HFFc6 (cell line): ENCODE results near the gene GNGT1. TPM values are rescaled to one million over a fixed set of nuclear protein-coding genes. Genes with fewer than 3 reads are reported as not detected.

ENCODE experiments used
- DNase-seq: peaks from one replicate; pipeline ENCODE4 v3.0.0-alpha.2; 2018
- H3K27ac Mint-ChIP-seq: 2 replicates; pipeline ENCODE4 v1.8.0; 2020; ENCODE audit warnings: mild to moderate bottlenecking, mixed read lengths
- H3K27me3 Mint-ChIP-seq: 2 replicates; pipeline ENCODE4 v1.8.0; 2021; ENCODE audit warnings: mild to moderate bottlenecking, moderate library complexity, mixed read lengths; ENCODE audit not compliant: insufficient read depth
- H3K36me3 Mint-ChIP-seq: 2 replicates; pipeline ENCODE4 v1.8.0; 2021; ENCODE audit warnings: low read depth, mixed read lengths
- H3K4me1 Mint-ChIP-seq: 2 replicates; pipeline ENCODE4 v1.8.0; 2020; ENCODE audit warnings: low read depth, mixed read lengths
- H3K4me3 Mint-ChIP-seq: 2 replicates; pipeline ENCODE4 v1.8.0; 2020; ENCODE audit warnings: mild to moderate bottlenecking, moderate library complexity, mixed read lengths
- H3K9me3 Mint-ChIP-seq: 2 replicates; pipeline ENCODE4 v1.8.0; 2020; ENCODE audit warnings: mild to moderate bottlenecking, mixed read lengths
- total RNA-seq, 6 experiments: library from RNA; stranded (reverse); fragmentation: NEBNext Ultra II Directional; extraction: Animal tissue kit (Norgen Biotek cat#: 25700); gene quantifications; 2 replicates in 1 of 6; 3 replicates in 5 of 6; pipeline ENCODE4 v1.2.3, GENCODE V29; 2021
- TF ChIP-seq, protein P1 (sequence below): fragments of 200-600 bp; sonication (generic); IDR thresholded peaks from 2 replicates; pipeline ENCODE4 v1.5.0; 2021; ENCODE audit warnings: antibody characterized with exemption, mild to moderate bottlenecking

The GNGT1 gene
- total RNA-seq, 6 experiments from 2014 or later = not detected

DNA sequence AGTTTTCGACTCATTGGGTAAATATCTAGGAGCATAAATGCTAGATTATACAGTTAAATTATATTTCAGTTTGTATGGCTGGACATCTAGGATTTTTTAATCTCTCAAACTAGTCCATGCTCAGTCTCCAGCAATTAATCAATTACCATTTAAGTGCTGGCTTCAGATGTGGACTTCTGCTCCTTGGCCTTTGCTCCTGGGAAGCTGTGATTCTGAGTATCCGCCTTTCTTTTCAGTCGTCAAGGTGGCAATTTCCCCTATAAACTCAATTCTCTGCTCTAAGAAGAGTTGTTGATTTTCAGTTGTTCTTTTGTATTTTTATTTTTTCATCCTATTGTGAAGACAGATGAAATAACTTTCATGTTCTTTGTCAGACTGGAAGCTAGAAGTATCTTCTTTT is 39.5 kb upstream of the GNGT1 start:
- peaks cover 8% of the 10 kb centered on the region for H3K27me3 Mint-ChIP-seq
- H3K4me1 Mint-ChIP-seq = no peaks in the 10 kb centered on the region
- no peaks in the 10 kb centered on the region for H3K36me3 Mint-ChIP-seq
- H3K4me3 Mint-ChIP-seq = no peak overlapping the region
- no peak for DNase-seq
- no peak overlapping the region for H3K27ac Mint-ChIP-seq
- TF ChIP-seq, protein P1, sequence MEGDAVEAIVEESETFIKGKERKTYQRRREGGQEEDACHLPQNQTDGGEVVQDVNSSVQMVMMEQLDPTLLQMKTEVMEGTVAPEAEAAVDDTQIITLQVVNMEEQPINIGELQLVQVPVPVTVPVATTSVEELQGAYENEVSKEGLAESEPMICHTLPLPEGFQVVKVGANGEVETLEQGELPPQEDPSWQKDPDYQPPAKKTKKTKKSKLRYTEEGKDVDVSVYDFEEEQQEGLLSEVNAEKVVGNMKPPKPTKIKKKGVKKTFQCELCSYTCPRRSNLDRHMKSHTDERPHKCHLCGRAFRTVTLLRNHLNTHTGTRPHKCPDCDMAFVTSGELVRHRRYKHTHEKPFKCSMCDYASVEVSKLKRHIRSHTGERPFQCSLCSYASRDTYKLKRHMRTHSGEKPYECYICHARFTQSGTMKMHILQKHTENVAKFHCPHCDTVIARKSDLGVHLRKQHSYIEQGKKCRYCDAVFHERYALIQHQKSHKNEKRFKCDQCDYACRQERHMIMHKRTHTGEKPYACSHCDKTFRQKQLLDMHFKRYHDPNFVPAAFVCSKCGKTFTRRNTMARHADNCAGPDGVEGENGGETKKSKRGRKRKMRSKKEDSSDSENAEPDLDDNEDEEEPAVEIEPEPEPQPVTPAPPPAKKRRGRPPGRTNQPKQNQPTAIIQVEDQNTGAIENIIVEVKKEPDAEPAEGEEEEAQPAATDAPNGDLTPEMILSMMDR = no peak
- no peaks in the 10 kb centered on the region for H3K9me3 Mint-ChIP-seq

DNA sequence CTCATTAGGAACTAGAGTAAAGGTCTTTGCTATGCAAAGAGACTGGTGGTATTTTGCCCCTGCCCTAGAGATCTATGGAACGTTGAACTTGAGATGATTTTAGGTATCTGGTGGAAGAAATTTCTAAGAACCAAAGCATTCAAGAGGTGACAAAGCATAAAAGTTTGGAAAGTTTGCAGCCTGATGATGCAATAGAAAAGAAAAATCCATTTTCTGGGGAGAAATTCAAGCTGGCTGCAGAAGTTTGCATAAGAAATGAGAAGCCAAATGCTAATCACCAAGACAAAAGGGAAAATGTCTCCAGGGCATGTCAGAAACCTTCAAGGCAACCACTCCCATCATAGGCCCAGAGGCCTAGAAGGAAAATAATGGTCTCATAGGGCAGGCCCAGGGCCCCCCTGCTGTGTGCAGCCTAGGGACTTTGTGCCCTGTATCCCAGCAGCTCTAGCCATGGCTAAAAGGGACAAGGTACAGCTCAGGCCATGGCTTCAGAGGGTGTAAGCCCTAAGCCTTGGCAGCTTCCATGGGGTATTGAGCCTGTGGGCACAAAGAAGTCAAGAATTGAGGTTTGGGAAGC is 32.3 kb upstream of the GNGT1 start:
- Mint-ChIP-seq H3K9me3 (no peaks in the 10 kb centered on the region), H3K4me3 (no peak overlapping the region)
- TF ChIP-seq, protein P1 = no peak

DNA sequence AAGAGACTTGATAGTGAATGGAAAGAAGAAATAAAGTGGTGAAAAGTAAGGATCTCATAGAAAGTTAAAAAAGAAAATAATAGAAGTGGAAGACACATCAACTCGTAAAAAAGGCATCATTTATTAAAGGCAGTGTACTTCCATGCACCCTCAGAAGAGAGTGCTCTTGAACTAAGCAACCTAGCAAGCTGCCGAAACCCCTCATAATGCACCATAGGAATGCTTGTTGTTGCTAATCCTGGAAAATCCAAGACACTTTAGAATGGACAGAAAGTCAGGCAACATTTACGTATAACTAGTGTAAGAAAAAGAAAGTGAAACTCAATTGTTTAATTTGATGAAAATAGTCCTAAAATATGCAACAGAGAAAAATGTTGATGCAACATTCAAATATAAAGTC is 28.6 kb upstream of the GNGT1 start:
- TF ChIP-seq, protein P1 = 0 out of 2 replicates have a peak, but pooled peaks have one; percentile 7
- Mint-ChIP-seq H3K27me3 (no peaks in the 10 kb centered on the region), H3K27ac (no peak overlapping the region), H3K4me3 (peak overlapping the region; percentile 67), H3K4me1 (peaks cover 6% of the 10 kb centered on the region; the same call in 1 of the 2 replicates), H3K36me3 (peaks cover 7% of the 10 kb centered on the region), H3K9me3 (no peaks in the 10 kb centered on the region; the same call in 1 of the 2 replicates)
- DNase-seq = no peak

More for the DNA sequence above, 32.3 kb upstream of the GNGT1 start:
- Mint-ChIP-seq H3K36me3 (no peaks in the 10 kb centered on the region), H3K4me1 (peaks cover 6% of the 10 kb centered on the region; the same call in 1 of the 2 replicates), H3K27me3 (no peaks in the 10 kb centered on the region), H3K27ac (no peak overlapping the region)
- DNase-seq = no peak

DNA sequence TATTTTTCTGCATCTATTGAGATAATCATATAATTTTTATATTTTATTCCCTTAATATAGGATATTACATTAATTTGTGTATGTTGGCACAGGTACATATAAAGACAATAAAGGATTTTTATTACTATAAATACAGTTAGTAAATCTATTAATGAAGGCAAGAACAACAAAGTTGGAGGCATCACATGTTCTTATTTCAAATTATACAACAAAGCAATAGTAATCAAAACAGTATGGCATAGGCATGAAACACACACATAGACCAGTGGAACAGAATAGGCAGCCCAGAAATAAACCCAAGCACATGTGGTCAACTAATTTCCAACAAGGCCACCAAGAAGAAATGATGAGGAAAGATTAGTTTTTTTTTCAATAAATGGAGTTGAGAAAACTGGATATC is 27.0 kb upstream of the GNGT1 start:
- TF ChIP-seq, protein P1 = no peak
- H3K4me1 Mint-ChIP-seq = peaks cover 6% of the 10 kb centered on the region; the same call in 1 of the 2 replicates
- no peaks in the 10 kb centered on the region for H3K27me3 Mint-ChIP-seq
- no peaks in the 10 kb centered on the region; the same call in 1 of the 2 replicates for H3K9me3 Mint-ChIP-seq
- no peak overlapping the region for H3K4me3 Mint-ChIP-seq
- peaks cover 7% of the 10 kb centered on the region for H3K36me3 Mint-ChIP-seq
- DNase-seq = no peak
- H3K27ac Mint-ChIP-seq = no peak overlapping the region

DNA sequence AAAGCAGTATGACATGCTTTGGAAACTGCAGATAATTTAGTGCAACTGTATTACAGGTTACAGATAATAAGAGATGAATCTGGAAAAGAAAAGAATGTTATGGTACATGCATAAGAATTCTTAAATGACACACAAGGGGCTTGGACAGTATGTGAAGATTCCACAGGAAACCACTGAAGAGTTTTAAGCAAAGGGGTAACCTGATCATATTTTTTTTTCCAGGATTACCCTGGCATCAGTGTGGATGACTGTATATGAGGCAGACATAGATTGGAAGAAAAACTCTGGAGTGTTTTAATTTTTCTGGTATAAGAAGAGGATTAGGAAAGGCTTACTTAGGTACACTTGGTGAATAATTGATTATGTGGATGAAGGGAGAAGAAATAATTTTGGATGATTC is 23.9 kb upstream of the GNGT1 start:
- Mint-ChIP-seq H3K27me3 (no peaks in the 10 kb centered on the region), H3K4me3 (no peak overlapping the region), H3K27ac (no peak overlapping the region), H3K36me3 (peaks cover 7% of the 10 kb centered on the region), H3K4me1 (peaks cover 4% of the 10 kb centered on the region; the same call in 1 of the 2 replicates), H3K9me3 (no peaks in the 10 kb centered on the region; the same call in 1 of the 2 replicates)
- DNase-seq = no peak
- TF ChIP-seq, protein P1 = no peak
